Measurements from ENCODE around the gene KCNN3. TPM values are rescaled to one million over a fixed set of nuclear protein-coding genes. Genes with fewer than 3 reads are reported as not detected.

The KCNN3 gene
- total RNA-seq, 1 experiment from 2014 or later = 0.07 TPM

DNA sequence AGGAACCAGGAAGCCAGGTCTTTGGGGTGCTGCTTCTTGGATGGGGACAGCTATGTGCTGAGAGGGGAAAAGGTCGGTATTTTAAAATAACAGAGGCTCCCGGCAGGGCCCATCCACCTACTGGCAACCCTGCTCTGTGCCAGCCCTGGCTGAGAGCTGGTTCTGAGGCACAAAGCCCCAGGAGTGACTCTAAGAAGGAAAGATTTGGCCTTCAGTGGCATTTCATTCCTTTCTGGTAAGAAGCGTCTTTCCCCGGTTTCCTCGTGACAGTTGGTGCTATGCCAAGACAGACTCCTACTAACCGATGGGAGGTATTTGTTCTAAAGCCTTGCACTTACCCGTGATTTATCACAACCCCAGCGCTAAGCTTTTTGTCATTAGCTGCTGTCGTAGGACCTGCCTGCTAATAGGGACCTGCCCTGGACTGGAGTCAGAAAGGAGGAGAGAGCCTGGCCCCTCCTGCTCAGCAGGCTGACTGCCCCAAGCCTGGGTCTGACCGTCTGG, 139.0 kb downstream of the KCNN3 start:
- ChIA-PET POLR2A (no interaction called here), CTCF (interaction anchor here (0.6 to 1.9 kb wide), 4 partner anchors 35 to 148 kb away, joined by 3 to 5 read pairs (median 4); no protein-coding TSS in a partner anchor)
- Mint-ChIP-seq H3K4me1 (ENCODE audit: insufficient read depth, unreplicated experiment) (no peaks in the 10 kb centered on the region), H3K27ac (ENCODE audit: low read depth, unreplicated experiment) (no peak overlapping the region), H3K9me3 (ENCODE audit: unreplicated experiment) (no peaks in the 10 kb centered on the region), H3K36me3 (ENCODE audit: insufficient read depth, unreplicated experiment) (no peaks in the 10 kb centered on the region), H3K27me3 (ENCODE audit: insufficient read depth, unreplicated experiment) (peaks cover 20% of the 10 kb centered on the region), H3K4me3 (ENCODE audit: unreplicated experiment) (no peak overlapping the region)
- intact Hi-C loops (cut with micrococcal nuclease) = no loop called here
- peak; percentile 25 for DNase-seq (ENCODE audit: unreplicated experiment)
- BruUV-seq (replicated peaks) = no TSS peak
- TF ChIP-seq CTCF (IDR thresholded peaks at IDR 0.05; ENCODE audit: unreplicated experiment) = no peak

DNA sequence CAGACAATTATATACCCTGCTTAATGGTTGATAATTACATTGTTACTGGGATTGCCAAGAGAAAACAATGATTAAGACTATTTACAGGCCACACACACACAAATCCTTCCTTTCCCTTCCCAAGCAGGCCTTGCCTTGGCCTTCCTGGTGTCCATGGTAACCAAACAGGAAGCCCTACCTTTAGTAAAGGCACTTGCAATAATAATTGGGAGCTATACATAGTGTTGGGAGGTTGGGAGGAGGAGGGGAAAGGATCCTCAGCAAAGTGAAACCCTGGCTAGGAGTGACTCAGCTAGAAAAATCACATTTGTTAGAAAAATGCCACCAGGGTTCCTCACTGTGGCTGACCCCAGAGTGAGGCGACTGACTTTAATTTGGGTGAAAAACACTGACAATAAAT, 139.8 kb downstream of the KCNN3 start:
- ChIA-PET CTCF (interaction anchor here (1.4 to 1.9 kb wide), 2 partner anchors 61 to 148 kb away, joined by 4 to 5 read pairs; no protein-coding TSS in a partner anchor), POLR2A (interaction anchor here (0.7 kb wide), 1 partner anchor 87 kb away, joined by 3 read pairs; no protein-coding TSS in a partner anchor)
- no peak overlapping the region for H3K27ac Mint-ChIP-seq (ENCODE audit: low read depth, unreplicated experiment)
- H3K27me3 Mint-ChIP-seq (ENCODE audit: insufficient read depth, unreplicated experiment) = peaks cover 12% of the 10 kb centered on the region
- no TSS peak for BruUV-seq (replicated peaks)
- no peak for TF ChIP-seq CTCF (IDR thresholded peaks at IDR 0.05; ENCODE audit: unreplicated experiment)
- no peaks in the 10 kb centered on the region for H3K9me3 Mint-ChIP-seq (ENCODE audit: unreplicated experiment)
- H3K36me3 Mint-ChIP-seq (ENCODE audit: insufficient read depth, unreplicated experiment) = no peaks in the 10 kb centered on the region
- H3K4me1 Mint-ChIP-seq (ENCODE audit: insufficient read depth, unreplicated experiment) = no peaks in the 10 kb centered on the region
- peak; percentile 62 for DNase-seq (ENCODE audit: unreplicated experiment)
- intact Hi-C loops (cut with micrococcal nuclease) = no loop called here
- H3K4me3 Mint-ChIP-seq (ENCODE audit: unreplicated experiment) = no peak overlapping the region

- no TSS peak for BruUV-seq (replicated peaks)
- Mint-ChIP-seq H3K27ac (ENCODE audit: low read depth, unreplicated experiment) (no peak overlapping the region), H3K36me3 (ENCODE audit: insufficient read depth, unreplicated experiment) (no peaks in the 10 kb centered on the region), H3K4me1 (ENCODE audit: insufficient read depth, unreplicated experiment) (no peaks in the 10 kb centered on the region), H3K4me3 (ENCODE audit: unreplicated experiment) (no peak overlapping the region), H3K27me3 (ENCODE audit: insufficient read depth, unreplicated experiment) (peaks cover 10% of the 10 kb centered on the region), H3K9me3 (ENCODE audit: unreplicated experiment) (no peaks in the 10 kb centered on the region)
- no peak for DNase-seq (ENCODE audit: unreplicated experiment)
- CTCF ChIA-PET = interaction anchor here (1.4 to 1.9 kb wide), 2 partner anchors 60 to 149 kb away, joined by 4 to 5 read pairs; no protein-coding TSS in a partner anchor
- intact Hi-C loops (cut with micrococcal nuclease) = no loop called here
- TF ChIP-seq CTCF (IDR thresholded peaks at IDR 0.05; ENCODE audit: unreplicated experiment) = no peak
- POLR2A ChIA-PET = interaction anchor here (0.7 kb wide), 1 partner anchor 86 kb away, joined by 3 read pairs; no protein-coding TSS in a partner anchor
Observed at GRCh38 chr1:154729577-154729976, 140.5 kb downstream of the KCNN3 start.

DNA sequence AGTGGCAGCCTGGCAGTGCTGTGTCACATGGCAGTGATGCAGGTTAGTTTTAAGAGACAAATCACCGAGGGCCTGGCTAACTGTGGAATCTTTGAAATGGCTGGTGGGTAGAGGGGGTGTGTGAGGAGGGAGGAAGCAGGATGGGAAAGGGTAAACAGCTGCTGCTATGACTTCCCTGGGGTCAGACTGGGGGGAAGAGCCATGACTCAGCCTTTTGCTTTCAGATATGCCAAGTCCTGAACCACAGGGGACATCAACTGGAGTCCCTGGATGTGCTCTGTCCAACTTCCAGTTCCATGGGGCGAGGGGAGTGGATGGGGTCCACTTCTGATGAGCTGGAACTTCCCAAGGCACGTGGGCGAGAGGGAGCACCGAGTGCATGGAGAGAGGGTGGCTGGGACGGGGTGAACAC, 141.0 kb downstream of the KCNN3 start:
- Mint-ChIP-seq H3K4me3 (ENCODE audit: unreplicated experiment) (no peak overlapping the region), H3K27ac (ENCODE audit: low read depth, unreplicated experiment) (no peak overlapping the region), H3K4me1 (ENCODE audit: insufficient read depth, unreplicated experiment) (no peaks in the 10 kb centered on the region), H3K36me3 (ENCODE audit: insufficient read depth, unreplicated experiment) (no peaks in the 10 kb centered on the region), H3K9me3 (ENCODE audit: unreplicated experiment) (no peaks in the 10 kb centered on the region), H3K27me3 (ENCODE audit: insufficient read depth, unreplicated experiment) (peaks cover 10% of the 10 kb centered on the region)
- BruUV-seq (replicated peaks) = no TSS peak
- POLR2A ChIA-PET = no interaction called here
- TF ChIP-seq CTCF (IDR thresholded peaks at IDR 0.05; ENCODE audit: unreplicated experiment) = no peak
- CTCF ChIA-PET = no interaction called here
- DNase-seq (ENCODE audit: unreplicated experiment) = no peak
- intact Hi-C loops (cut with micrococcal nuclease) = no loop called here
